HepG2 (cell line): Measurements from ENCODE around the gene SEMA4C. TPM values are rescaled to one million over a fixed set of nuclear protein-coding genes. Genes with fewer than 3 reads are reported as not detected.

Experiments used
- ATAC-seq: fragments of 200-7000 bp; cut with Tn5 transposase; 3 replicates; pipeline ENCODE4 v1.9.1; 2020; ENCODE audit warnings: mild to moderate bottlenecking, moderate library complexity
- BruUV-seq: library from RNA; stranded (reverse); fragments of 400-500 nt; replicated peaks from 2 replicates; lab custom pipeline; 2021; lab: Mats Ljungman, UMichigan
- CTCF ChIA-PET: fragments of 300-600 bp; formaldehyde crosslinking; extraction: SDS; loops from one replicate; lab custom pipeline; 2021; ENCODE audit warnings: low total read pairs, inconsistent platforms, low intra/inter-chr PET ratio; lab: Yijun Ruan, JAX
- POLR2A ChIA-PET: fragments of 350-600 bp; sonication (Branson Sonifier 250); formaldehyde crosslinking; loops from one replicate; lab custom pipeline; 2020; ENCODE audit warnings: antibody characterized with exemption, inconsistent platforms; lab: Yijun Ruan, JAX
- DNase-seq: peaks from one replicate; pipeline ENCODE4 v3.0.0-alpha.2; 2015; ENCODE audit warnings: low spot score
- FAIRE-seq: peaks from 3 replicates; lab custom pipeline; 2011; peaks lifted over from hg19 to GRCh38; lab: Jason Lieb, UNC
- H2AFZ ChIP-seq: one replicate; pipeline ENCODE4 v1.6.1; 2011; ENCODE audit warnings: low read length, inconsistent platforms
- H3K27ac ChIP-seq: fragments of 300-600 bp; 3 replicates; pipeline ENCODE4 v1.8.0; 2011; ENCODE audit warnings: mixed run types, mild to moderate bottlenecking, mixed read lengths, low read length, inconsistent platforms; ENCODE audit not compliant: insufficient read depth; ENCODE audit errors: extremely low read length
- H3K27me3 ChIP-seq, 2 experiments: fragments of 200-600 bp in 1 of 2; 2 replicates in 1 of 2; 3 replicates in 1 of 2; pipeline versions ENCODE4 v1.6.0 to v1.8.0; 2011; ENCODE audit warnings: low read length in 2 of 2, mild to moderate bottlenecking in 2 of 2, moderate library complexity in 2 of 2, inconsistent platforms in 1 of 2; ENCODE audit not compliant: insufficient read depth in 2 of 2, control insufficient read depth in 1 of 2
- H3K36me3 ChIP-seq, 2 experiments: fragments of 200-600 bp in 1 of 2; replicated peaks in 1 of 2; 2 replicates in 1 of 2; 3 replicates in 1 of 2; pipeline versions ENCODE4 v1.5.1 to v1.8.0; 2011; ENCODE audit warnings: low read length in 2 of 2, inconsistent platforms in 1 of 2; ENCODE audit not compliant: insufficient read depth in 2 of 2, control insufficient read depth in 1 of 2
- H3K4me1 ChIP-seq: 2 replicates; pipeline ENCODE4 v1.5.1; 2012; ENCODE audit warnings: low read length, inconsistent platforms; ENCODE audit not compliant: insufficient read depth
- H3K4me2 ChIP-seq: 2 replicates; pipeline ENCODE4 v1.6.0; 2011; ENCODE audit warnings: low read depth, low read length, inconsistent platforms
- H3K4me3 ChIP-seq, 3 experiments: fragments of 200-600 bp in 1 of 3; sonication (generic), shearing (Covaris generic) in 1 of 3; replicated peaks in 1 of 3; 2 replicates each; pipeline ENCODE4 v1.5.1; 2011 to 2016; ENCODE audit warnings: low read length in 3 of 3, inconsistent platforms in 2 of 3, low read depth in 2 of 3, mild to moderate bottlenecking in 2 of 3, control low read depth in 1 of 3, mixed read lengths in 1 of 3; ENCODE audit not compliant: insufficient read depth in 1 of 3
- H3K79me2 ChIP-seq: one replicate; pipeline ENCODE4 v1.6.1; 2011; ENCODE audit warnings: low read length, inconsistent platforms; ENCODE audit not compliant: insufficient read depth
- H3K9ac ChIP-seq: 2 replicates; pipeline ENCODE4 v1.6.0; 2011; ENCODE audit warnings: mild to moderate bottlenecking, low read depth, low read length, inconsistent platforms; ENCODE audit not compliant: insufficient read depth
- H3K9me3 ChIP-seq: 2 replicates; pipeline ENCODE4 v1.5.1; 2012; ENCODE audit warnings: mild to moderate bottlenecking, low read length
- H4K20me1 ChIP-seq: 2 replicates; pipeline ENCODE4 v1.6.0; 2011; ENCODE audit warnings: inconsistent platforms, mild to moderate bottlenecking, low read length, moderate library complexity; ENCODE audit not compliant: insufficient read depth
- AGO2 ChIP-seq: fragments of 200-400 bp; formaldehyde crosslinking; optimal IDR thresholded peaks from 2 replicates; pipeline ENCODE3; 2017; ENCODE audit warnings: mild to moderate bottlenecking, low read depth, low read length, moderate library complexity
- AKAP8 ChIP-seq: sonication (generic); formaldehyde crosslinking; IDR thresholded peaks from 2 replicates; pipeline ENCODE4 v1.5.1; 2020; ENCODE audit warnings: mild to moderate bottlenecking, missing genetic modification reagents
- MIXL1 ChIP-seq: IDR thresholded peaks from 2 replicates; pipeline ENCODE4 v1.6.1; 2016
- POLR2G ChIP-seq: fragments of 200-400 bp; formaldehyde crosslinking; IDR thresholded peaks from 2 replicates; pipeline ENCODE4 v1.6.1; 2018; ENCODE audit warnings: mild to moderate bottlenecking, low read depth, low read length, moderate library complexity
- RBFOX2 ChIP-seq: fragments of 200-400 bp; formaldehyde crosslinking; IDR thresholded peaks from 2 replicates; pipeline ENCODE4 v1.6.1; 2017; ENCODE audit warnings: low read depth, mild to moderate bottlenecking, low read length
- TOE1 ChIP-seq: sonication (generic); formaldehyde crosslinking; IDR thresholded peaks from 2 replicates; pipeline ENCODE4 v1.4.0; 2020; ENCODE audit warnings: mild to moderate bottlenecking, missing genetic modification reagents
- ZNF605 ChIP-seq: sonication (generic); formaldehyde crosslinking; IDR thresholded peaks from 2 replicates; pipeline ENCODE4 v1.8.0; 2022; ENCODE audit warnings: mild to moderate bottlenecking, missing genetic modification reagents
- ZNF720 ChIP-seq: sonication (generic); formaldehyde crosslinking; IDR thresholded peaks from 2 replicates; pipeline ENCODE4 v1.4.0; 2020; ENCODE audit warnings: missing genetic modification reagents
- ZNF724P ChIP-seq: sonication (generic); formaldehyde crosslinking; IDR thresholded peaks from 2 replicates; pipeline ENCODE4 v1.8.0; 2022; ENCODE audit warnings: missing genetic modification reagents, borderline replicate concordance
- WGBS: methylation state at CpG from one replicate; pipeline ENCODE4 v1.1.6; 2017; ENCODE audit warnings: low lambda C conversion rate; 5-methylcytosine and 5-hydroxymethylcytosine counted together
- in situ Hi-C: cut with HindIII; loops from 2 replicates; pipeline ENCODE4 v1.10.0; 2017; ENCODE audit warnings: low pct_unique_long_range_greater_than_20kb; ENCODE audit not compliant: extremely low pct_ligation_motif_present
- intact Hi-C: fragments of 100-400 bp; cut with micrococcal nuclease; formaldehyde crosslinking; loops from one replicate; pipeline ENCODE4 v1.10.0; 2022; ENCODE audit not compliant: unreplicated experiment
- polyA plus RNA-seq, 8 experiments: library from polyadenylated mRNA; depleted of rRNA in 3 of 8; stranded (reverse) in 7 of 8; unstranded in 1 of 8; fragments of >200 nt; fragmentation: Illumina TruSeq in 4 of 8; extraction: Trizol in 4 of 8; gene quantifications; 2 replicates each; pipeline versions ENCODE4 v1.2.1 to v1.2.3, GENCODE V29; 2011 to 2016; ENCODE audit warnings: low read depth in 4 of 8, missing spikeins in 1 of 8, mixed read lengths in 1 of 8; ENCODE audit not compliant: insufficient read depth in 1 of 8
- total RNA-seq, 5 experiments: library from RNA; depleted of rRNA; stranded (reverse); fragments of >200 nt; fragmentation: Illumina TruSeq; extraction: Trizol; gene quantifications; 2 replicates each; pipeline ENCODE4 v1.2.3, GENCODE V29; 2016; ENCODE audit warnings: low read depth in 1 of 5

SEMA4C gene
- total and polyA plus RNA-seq, 2 of the 13 experiments (the other 11 are each of a cell fraction or from before 2014, with no cell fraction given) = 25.9 to 46.6 TPM

GRCh38 chr2:96825057-96825456, 44.8 kb downstream of the SEMA4C start:
- Histone ChIP-seq H3K9ac (no peak overlapping the region), H2AFZ (no peak overlapping the region), H3K4me3 (no peak overlapping the region), H3K79me2 (peaks cover 56% of the 10 kb centered on the region), H3K27me3 (no peaks in the 10 kb centered on the region), H3K4me2 (no peak overlapping the region), H4K20me1 (peaks cover 54% of the 10 kb centered on the region), H3K36me3 (peaks cover 41 to 81% of the 10 kb centered on the region in 2 experiments), H3K27ac (no peak overlapping the region), H3K9me3 (no peaks in the 10 kb centered on the region), H3K4me1 (peaks cover 45% of the 10 kb centered on the region)
- POLR2A ChIA-PET = interaction anchor here (1.4 to 1.5 kb wide), 4 partner anchors 9 to 43 kb away, joined by 4 to 12 read pairs (median 6); partner anchors contain the start of gene ANKRD39
- 94% methylated on average over 13 of the region's 14 CpGs for WGBS
- in situ Hi-C loops = no loop called here
- no peak for DNase-seq
- intact Hi-C loops = no loop called here
- TF ChIP-seq ZNF720 (no peak), AGO2 (peak; percentile 68), POLR2G (0 out of 2 replicates have a peak, but pooled peaks have one; percentile 4), MIXL1 (no peak), AKAP8 (CRISPR knock-in tag) (peak; percentile 56; the same call in 1 of the 2 replicates), TOE1 (CRISPR knock-in tag) (no peak), RBFOX2 (0 out of 2 replicates have a peak, but pooled peaks have one; percentile 20)
- FAIRE-seq = no peak
- CTCF ChIA-PET = no interaction called here
- no peak for ATAC-seq
- no TSS peak for BruUV-seq

GRCh38 chr2:96824079-96824870, 45.6 kb downstream of the SEMA4C start:
- H4K20me1 ChIP-seq = peaks cover 62% of the 10 kb centered on the region
- H3K9me3 ChIP-seq = no peaks in the 10 kb centered on the region
- no peak overlapping the region for H3K9ac ChIP-seq
- no peak overlapping the region for H2AFZ ChIP-seq
- 0 out of 2 replicates have a peak overlapping the region, but pooled peaks have one; percentile 5 for H3K4me2 ChIP-seq
- POLR2A ChIA-PET = interaction anchor here (0.7 to 1.5 kb wide), 10 partner anchors 9 to 44 kb away, joined by 3 to 12 read pairs (median 4); partner anchors contain the start of gene ANKRD39
- FAIRE-seq (peak; percentile 56), DNase-seq (peak; percentile 77), ATAC-seq (peak; percentile 58)
- WGBS = 54% methylated on average over 6 of the region's 6 CpGs
- CTCF ChIA-PET = no interaction called here
- no peaks in the 10 kb centered on the region for H3K27me3 ChIP-seq
- peaks cover 64% of the 10 kb centered on the region for H3K79me2 ChIP-seq
- intact Hi-C loops (no loop called here), in situ Hi-C loops (no loop called here)
- no peak overlapping the region for H3K4me3 ChIP-seq
- H3K27ac ChIP-seq = peak overlapping the region; percentile 26
- BruUV-seq = no TSS peak
- H3K36me3 ChIP-seq = peaks cover 36 to 77% of the 10 kb centered on the region in 2 experiments
- peaks cover 53% of the 10 kb centered on the region for H3K4me1 ChIP-seq
- TF ChIP-seq ZNF605 (CRISPR knock-in tag) (0 out of 2 replicates have a peak, but pooled peaks have one; percentile 51), ZNF724P (CRISPR knock-in tag) (no peak)
